Motor neuron (in vitro differentiated cells): ENCODE results near the gene ITGB7. TPM values are rescaled to one million over a fixed set of nuclear protein-coding genes. Genes with fewer than 3 reads are reported as not detected.
A peak's percentile ranks its signal among the peaks of the same experiment; 100 is the strongest.

Experiments
- ATAC-seq, 8 experiments: fragments of 200-7000 bp; cut with Tn5 transposase; replicated peaks in 6 of 8; 2 replicates each; pipeline ENCODE4 v1.8.0; 2021; ENCODE audit warnings: mild to moderate bottlenecking in 8 of 8, moderate library complexity in 8 of 8
- H3K27ac ChIP-seq, 2 donors: fragments of 250-450 bp; sonication (Bioruptor Pico); 2 replicates each; pipeline ENCODE4 v1.9.0; 2021; ENCODE audit warnings: antibody characterized with exemption in 2 of 2, mild to moderate bottlenecking in 2 of 2, moderate library complexity in 1 of 2
- H3K4me1 ChIP-seq, 2 donors: fragments of 250-450 bp; sonication (Bioruptor Pico); replicated peaks in 1 of 2; 2 replicates each; pipeline ENCODE4 v1.6.1; 2021; ENCODE audit warnings: antibody characterized with exemption in 2 of 2, mild to moderate bottlenecking in 2 of 2, moderate library complexity in 1 of 2
- H3K4me3 ChIP-seq, 5 donors: fragments of 250-450 bp; sonication (Bioruptor Pico); 2 replicates each; pipeline ENCODE4 v1.9.0; 2021; ENCODE audit warnings: antibody characterized with exemption in 5 of 5, mild to moderate bottlenecking in 5 of 5, moderate library complexity in 4 of 5
- WGBS, 10 experiments: fragments of 450-650 bp; shearing (Covaris generic); methylation state at CpG; one replicate each; pipeline ENCODE4 v1.0.0; 2022; 5-methylcytosine and 5-hydroxymethylcytosine counted together
- in situ Hi-C, 9 experiments: fragments of 400-800 bp; cut with MboI; loops; one replicate each; pipeline ENCODE4 v1.15.0; 2021; ENCODE audit warnings: low sequenced_read_pairs in 9 of 9, low pct_unique_long_range_greater_than_20kb in 2 of 9; ENCODE audit not compliant: unreplicated experiment in 9 of 9
- total RNA-seq, 8 experiments: library from RNA; unstranded; fragments of 300-600 nt; gene quantifications; 2 replicates each; pipeline versions ENCODE4 v1.2.3 to v1.2.4, GENCODE V29; 2022

ITGB7 gene
- total RNA-seq, 8 experiments from 2014 or later, result 0.05 to 1.6 (median 0.80) TPM

GRCh38 chr12:53236443-53237111, 29.5 kb upstream of the ITGB7 start:
- in situ Hi-C loops, result no loop called here
- Histone ChIP-seq H3K4me3 (no peak overlapping the region), H3K27ac (no peak overlapping the region), H3K4me1 (peaks cover 28 to 35% of the 10 kb centered on the region in 2 donors)
- no peak for ATAC-seq
- WGBS, 10 experiments, result 80 to 89% methylated on average over 1 of the region's 1 CpG; no CpG with 5 or more reads in 8 of the 10 experiments

DNA sequence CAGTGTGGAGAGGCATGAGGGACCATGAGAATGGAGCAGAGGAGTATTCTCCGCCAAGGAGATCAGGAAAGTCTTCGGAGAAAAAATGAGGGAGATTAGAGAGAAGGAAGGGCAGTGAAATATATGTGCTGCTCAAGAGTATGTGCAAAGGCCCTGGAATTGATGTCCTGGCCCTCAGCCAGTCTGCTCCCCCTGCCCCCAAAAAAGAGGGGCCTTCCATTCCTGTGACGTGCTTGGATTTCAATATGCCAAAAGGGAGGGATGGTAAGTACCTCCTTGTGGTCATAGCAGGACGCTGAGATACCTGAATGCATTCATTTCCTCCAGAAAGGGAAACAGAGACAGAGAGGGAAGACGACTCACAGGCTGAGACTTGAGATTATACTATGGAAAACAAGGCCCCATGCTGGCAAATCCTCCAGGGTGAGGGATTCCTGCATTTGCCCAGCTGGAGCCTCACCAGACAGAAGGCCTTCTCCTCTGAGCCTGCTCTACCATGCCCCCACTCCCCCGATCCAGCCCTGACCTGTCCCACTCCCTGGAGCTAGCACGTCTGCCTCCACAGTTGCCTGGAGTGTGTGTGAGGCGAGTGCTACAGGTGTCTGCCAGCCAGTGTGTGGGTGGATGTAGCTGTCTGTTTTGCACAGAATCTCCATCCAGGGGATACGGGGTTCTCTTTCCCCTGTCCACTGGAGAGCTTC, 28.8 kb upstream of the ITGB7 start:
- in situ Hi-C loops, result no loop called here
- Histone ChIP-seq H3K4me1 (peaks cover 28 to 33% of the 10 kb centered on the region in 2 donors), H3K4me3 (no peak overlapping the region), H3K27ac (no peak overlapping the region)
- WGBS, 10 experiments, result 20 to 100% (median 74%) methylated on average over 1 to 6 of the region's 9 CpGs; no CpG with 5 or more reads in 2 of the 10 experiments
- ATAC-seq, result no peak

GRCh38 chr12:53235164-53235563, 28.1 kb upstream of the ITGB7 start:
- no peak overlapping the region for H3K4me3 ChIP-seq
- in situ Hi-C loops, result no loop called here
- peaks cover 28 to 33% of the 10 kb centered on the region in 2 donors for H3K4me1 ChIP-seq
- H3K27ac ChIP-seq, result no peak overlapping the region
- WGBS, 10 experiments, result 60 to 90% methylated on average over 1 to 2 of the region's 3 CpGs; no CpG with 5 or more reads in 8 of the 10 experiments
- ATAC-seq, result no peak

- H3K4me1 ChIP-seq, result peaks cover 28 to 33% of the 10 kb centered on the region in 2 donors
- 0 to 7% methylated on average over 3 of the region's 12 CpGs; no CpG with 5 or more reads in 8 of the 10 experiments for WGBS, 10 experiments
- peak overlapping the region in 1 of 2 donors; percentile 12 for H3K27ac ChIP-seq
- no peak overlapping the region for H3K4me3 ChIP-seq
- peak in 7 of 8 experiments; percentile 5 to 65 (median 49) for ATAC-seq
- in situ Hi-C loops, result no loop called here
Observed at GRCh38 chr12:53234271-53234914, 27.3 kb upstream of the ITGB7 start.

GRCh38 chr12:53233671-53234121, 26.6 kb upstream of the ITGB7 start:
- Histone ChIP-seq H3K4me1 (peaks cover 28 to 33% of the 10 kb centered on the region in 2 donors), H3K4me3 (no peak overlapping the region), H3K27ac (peak overlapping the region in 1 of 2 donors; percentile 12)
- WGBS, 10 experiments, result 20 to 86% (median 80%) methylated on average over 1 of the region's 7 CpGs; no CpG with 5 or more reads in 7 of the 10 experiments
- ATAC-seq, result peak in 3 of 8 experiments; percentile 5 to 39 (median 14)
- in situ Hi-C loops, result no loop called here

- Histone ChIP-seq H3K27ac (no peak overlapping the region), H3K4me1 (peaks cover 28 to 33% of the 10 kb centered on the region in 2 donors), H3K4me3 (no peak overlapping the region)
- in situ Hi-C loops, result no loop called here
- 0 to 53% (median 25%) methylated on average over 1 to 7 of the region's 11 CpGs; no CpG with 5 or more reads in 4 of the 10 experiments for WGBS, 10 experiments
- ATAC-seq, result peak; percentile 63 to 82 (median 76)
Observed at GRCh38 chr12:53232646-53233461, 25.8 kb upstream of the ITGB7 start.

DNA sequence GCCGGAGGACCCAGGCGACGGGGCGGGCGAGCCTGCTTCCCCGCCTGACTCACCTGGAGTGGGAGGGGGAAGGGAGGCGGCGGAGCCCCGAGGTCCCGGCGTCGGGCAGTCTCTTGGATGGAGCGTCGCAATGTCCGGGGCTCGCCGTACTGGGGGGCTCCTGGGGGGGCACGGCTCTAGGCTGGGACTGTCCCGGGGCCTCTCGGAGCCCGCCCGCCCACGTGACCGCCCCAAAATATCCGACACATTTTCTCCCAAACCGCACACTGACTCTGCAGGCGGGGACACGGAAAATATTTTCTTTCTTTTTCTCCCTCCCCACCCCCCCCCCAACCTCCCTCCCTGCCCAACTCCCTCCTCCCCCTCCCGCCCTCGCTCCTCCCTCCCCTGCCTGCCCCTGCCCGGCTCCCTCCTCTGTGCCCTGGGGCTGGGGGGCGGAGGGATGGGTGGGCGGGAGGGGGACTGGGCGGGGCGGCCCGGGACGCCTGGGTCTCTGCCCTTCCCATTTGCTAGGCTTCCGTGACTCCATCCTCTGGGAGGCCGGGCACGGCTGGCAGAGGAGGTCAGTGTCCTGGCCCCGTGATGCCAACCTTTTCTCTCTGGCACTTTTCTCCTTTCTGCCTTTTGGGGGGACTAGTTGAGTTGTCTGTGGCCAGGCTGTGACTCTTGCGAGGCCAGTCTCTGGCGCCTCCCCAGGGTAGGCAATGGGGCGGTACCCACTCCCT, 25.0 kb upstream of the ITGB7 start, which contains the start of gene RARG:
RARG (minus strand) TSS at position 289 of the 725 bp plus-strand sequence. CDS start 4,664 bp downstream, outside the sequence.
- in situ Hi-C loops, result no loop called here
- H3K27ac ChIP-seq, result no peak within 1 kb of the TSS
- H3K4me1 ChIP-seq, result peaks cover 28 to 33% of the 10 kb centered on the region in 2 donors
- ATAC-seq, result peak; percentile 38 to 78 (median 54)
- 0 to 60% methylated on average over 2 of the region's 44 CpGs; no CpG with 5 or more reads in 8 of the 10 experiments for WGBS, 10 experiments
- H3K4me3 ChIP-seq, result peak within 1 kb of the TSS in 1 of 5 donors; percentile 19

DNA sequence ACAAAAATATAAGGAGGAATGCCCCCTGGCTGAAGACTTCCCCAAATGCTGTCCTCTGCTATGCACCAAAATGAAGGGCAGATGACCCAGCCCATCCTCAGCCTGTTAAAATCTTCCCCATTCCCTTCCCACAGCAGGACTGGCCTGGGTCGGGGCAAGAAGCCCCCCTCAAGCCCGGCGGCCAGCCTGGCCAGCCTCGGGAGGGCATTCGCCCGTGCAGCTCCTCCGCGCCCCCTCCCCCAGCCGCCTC, 24.5 kb upstream of the ITGB7 start:
- WGBS, 10 experiments, result 0 to 29% methylated on average over 1 of the region's 9 CpGs; no CpG with 5 or more reads in 8 of the 10 experiments
- Histone ChIP-seq H3K4me1 (peaks cover 28 to 33% of the 10 kb centered on the region in 2 donors), H3K4me3 (no peak overlapping the region), H3K27ac (no peak overlapping the region)
- in situ Hi-C loops, result no loop called here
- ATAC-seq, result peak in 2 of 8 experiments; percentile 2 to 13

GRCh38 chr12:53230108-53230845, 23.2 kb upstream of the ITGB7 start:
- Histone ChIP-seq H3K27ac (no peak overlapping the region), H3K4me1 (peaks cover 30 to 37% of the 10 kb centered on the region in 2 donors), H3K4me3 (no peak overlapping the region)
- WGBS, 10 experiments, result 81 to 100% methylated on average over 1 to 3 of the region's 10 CpGs; no CpG with 5 or more reads in 8 of the 10 experiments
- no peak for ATAC-seq
- in situ Hi-C loops, result no loop called here

GRCh38 chr12:53229454-53229853, 22.4 kb upstream of the ITGB7 start:
- Histone ChIP-seq H3K4me1 (peaks cover 34 to 40% of the 10 kb centered on the region in 2 donors), H3K4me3 (no peak overlapping the region), H3K27ac (no peak overlapping the region)
- WGBS, 10 experiments, result 100% methylated on average over 1 of the region's 2 CpGs; no CpG with 5 or more reads in 6 of the 10 experiments
- no peak for ATAC-seq
- in situ Hi-C loops, result no loop called here

DNA sequence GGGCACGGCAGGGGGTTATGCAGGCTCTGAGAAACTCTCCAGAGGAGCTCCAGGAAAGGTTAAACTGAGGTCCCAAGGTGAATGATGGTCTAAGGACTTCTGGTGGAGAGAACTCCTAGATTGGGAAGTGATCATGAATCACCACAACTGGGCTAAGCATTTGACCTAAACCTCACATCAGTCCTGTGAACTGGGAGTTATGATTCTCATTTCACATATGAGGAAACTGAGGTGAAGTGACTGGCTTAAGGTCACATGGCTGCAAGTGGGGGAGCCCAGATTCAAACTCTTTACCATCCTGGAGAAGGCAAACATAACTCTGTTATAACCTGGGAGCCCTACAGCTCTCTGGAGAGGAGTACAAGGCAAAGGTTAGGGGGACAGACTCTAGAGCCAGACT, 20.8 kb upstream of the ITGB7 start:
- ATAC-seq, result no peak
- H3K27ac ChIP-seq, result no peak overlapping the region
- no peak overlapping the region for H3K4me3 ChIP-seq
- H3K4me1 ChIP-seq, result peaks cover 34 to 40% of the 10 kb centered on the region in 2 donors
- WGBS, 10 experiments, result 57 to 67% methylated on average over 1 of the region's 1 CpG; no CpG with 5 or more reads in 8 of the 10 experiments
- in situ Hi-C loops, result no loop called here
